ENCODE measurements around the gene VENTX.
A peak's percentile ranks its signal among the peaks of the same experiment; 100 is the strongest.

DNA sequence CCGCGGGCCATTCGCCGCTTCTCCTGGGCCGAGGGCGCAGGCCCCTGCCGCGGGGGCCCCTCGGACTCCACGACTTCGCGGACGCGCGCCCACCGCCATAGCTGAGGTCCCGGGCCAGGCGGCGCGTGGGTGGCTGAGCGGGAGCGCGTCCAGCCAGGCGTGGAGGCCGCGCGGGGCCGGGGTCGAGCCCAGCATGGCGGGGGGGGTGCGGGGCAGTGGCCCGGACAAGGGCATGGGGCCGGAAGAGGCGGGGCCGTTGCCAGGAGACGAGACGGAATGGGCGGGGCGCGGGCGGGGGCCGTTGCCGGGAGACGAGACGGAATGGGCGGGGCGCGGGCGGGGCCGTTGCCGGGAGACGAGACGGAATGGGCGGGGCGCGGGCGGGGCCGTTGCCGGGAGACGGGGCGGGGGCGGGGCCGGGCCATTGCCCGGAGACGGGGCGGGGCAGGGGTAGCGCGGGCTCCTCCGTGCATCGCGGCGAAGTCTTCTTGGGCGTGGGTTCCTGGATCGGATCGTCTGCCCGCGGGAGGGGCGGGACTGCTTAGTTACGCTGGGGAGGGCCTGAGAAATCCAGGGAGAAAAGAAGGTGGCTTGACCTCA lies 24.2 kb downstream of the VENTX start:
- no peak for TF ChIP-seq EP300 (IDR thresholded peaks at IDR 0.05; ENCODE audit: borderline replicate concordance)
- TF ChIP-seq YY1 (IDR thresholded peaks at IDR 0.05; ENCODE audit: low read depth): peak; percentile 79; the same call in 1 of the 2 replicates
- TF ChIP-seq NFIC (IDR thresholded peaks at IDR 0.05): no peak
- TF ChIP-seq MAX (IDR thresholded peaks at IDR 0.05): peak; percentile 43
- peak; percentile 83; the same call in 1 of the 2 replicates for TF ChIP-seq ZBTB7A (IDR thresholded peaks at IDR 0.05; ENCODE audit: low read depth)
- TF ChIP-seq TEAD4 (IDR thresholded peaks at IDR 0.05): 0 out of 2 replicates have a peak, but pooled peaks have one; percentile 4

Measured in Ishikawa (cell line).